GM23338 (cell line): Measurements from ENCODE around the gene TEN1. TPM values are rescaled to one million over a fixed set of nuclear protein-coding genes. Genes with fewer than 3 reads are reported as not detected.

Experiments used
- ATAC-seq: fragments of 200-7000 bp; cut with Tn5 transposase; 3 replicates; pipeline ENCODE4 v1.9.1; 2020
- DNase-seq: peaks from one replicate; pipeline ENCODE4 v3.0.0-alpha.2; 2015; ENCODE audit warnings: low spot score
- H2AFZ ChIP-seq: fragments of 200-600 bp; sonication (generic); 2 replicates; pipeline ENCODE4 v1.8.0; 2016; ENCODE audit warnings: antibody characterized with exemption, mild to moderate bottlenecking, moderate library complexity
- H3F3A ChIP-seq: fragments of 200-600 bp; sonication (generic); replicated peaks from 2 replicates; pipeline ENCODE4 v1.8.0; 2017; ENCODE audit warnings: antibody characterized with exemption, mixed run types, low read depth
- H3K27ac ChIP-seq: fragments of 200-600 bp; sonication (generic); 2 replicates; pipeline ENCODE4 v1.6.1; 2016; ENCODE audit warnings: low read depth
- H3K27me3 ChIP-seq: fragments of 200-600 bp; sonication (generic); 2 replicates; pipeline ENCODE4 v1.8.0; 2016; ENCODE audit warnings: mild to moderate bottlenecking, mixed run types, moderate library complexity; ENCODE audit not compliant: insufficient read depth
- H3K36me3 ChIP-seq: fragments of 200-600 bp; sonication (generic); 2 replicates; pipeline ENCODE4 v1.8.0; 2016; ENCODE audit warnings: mild to moderate bottlenecking; ENCODE audit not compliant: insufficient read depth
- H3K4me1 ChIP-seq: fragments of 200-600 bp; sonication (generic); 2 replicates; pipeline ENCODE4 v1.8.0; 2016; ENCODE audit warnings: mild to moderate bottlenecking, moderate library complexity; ENCODE audit not compliant: insufficient read depth
- H3K4me2 ChIP-seq: fragments of 200-600 bp; sonication (generic); 2 replicates; pipeline ENCODE4 v1.7.1; 2017; ENCODE audit warnings: mixed run types
- H3K4me3 ChIP-seq: fragments of 200-600 bp; sonication (generic); 2 replicates; pipeline ENCODE4 v1.6.1; 2016; ENCODE audit warnings: mixed run types
- H3K79me2 ChIP-seq: fragments of 200-600 bp; sonication (generic); replicated peaks from 2 replicates; pipeline ENCODE4 v1.8.0; 2017; ENCODE audit warnings: mild to moderate bottlenecking; ENCODE audit not compliant: insufficient read depth
- H3K9me2 ChIP-seq: fragments of 200-600 bp; sonication (generic); 2 replicates; pipeline ENCODE4 v1.8.0; 2017; ENCODE audit not compliant: insufficient read depth
- H4K20me1 ChIP-seq: fragments of 200-600 bp; sonication (generic); replicated peaks from 2 replicates; pipeline ENCODE4 v1.8.0; 2017; ENCODE audit warnings: mild to moderate bottlenecking; ENCODE audit not compliant: insufficient read depth
- H3K27ac Mint-ChIP-seq: 2 replicates; pipeline ENCODE4 v1.8.0; 2020; ENCODE audit warnings: inconsistent platforms, mild to moderate bottlenecking, moderate library complexity, mixed read lengths
- H3K27me3 Mint-ChIP-seq: 3 replicates; pipeline ENCODE4 v1.8.0; 2022; ENCODE audit warnings: low read depth, mild to moderate bottlenecking, moderate library complexity, mixed read lengths, inconsistent platforms; ENCODE audit not compliant: insufficient read depth, poor library complexity
- H3K36me3 Mint-ChIP-seq: 3 replicates; pipeline ENCODE4 v1.8.0; 2021; ENCODE audit warnings: low read depth, mild to moderate bottlenecking, inconsistent platforms, moderate library complexity, mixed read lengths
- H3K4me1 Mint-ChIP-seq: 3 replicates; pipeline ENCODE4 v1.8.0; 2020; ENCODE audit warnings: mild to moderate bottlenecking, inconsistent platforms, mixed read lengths
- H3K4me3 Mint-ChIP-seq: 3 replicates; pipeline ENCODE4 v1.8.0; 2021; ENCODE audit warnings: moderate library complexity, mild to moderate bottlenecking, inconsistent platforms, mixed read lengths
- H3K9me3 Mint-ChIP-seq: 3 replicates; pipeline ENCODE4 v1.8.0; 2020; ENCODE audit warnings: moderate library complexity, mild to moderate bottlenecking, inconsistent platforms, mixed read lengths
- CREB1 ChIP-seq: fragments of 250-450 bp; sonication (Bioruptor Pico); IDR thresholded peaks from 2 replicates; pipeline ENCODE4 v1.5.0; 2020; ENCODE audit warnings: low read depth, mild to moderate bottlenecking, moderate library complexity
- EZH2 ChIP-seq: fragments of 200-600 bp; sonication (generic); IDR thresholded peaks from one replicate; pipeline ENCODE4 v1.8.0; 2017; ENCODE audit warnings: antibody characterized with exemption, mild to moderate bottlenecking, low read depth; ENCODE audit not compliant: unreplicated experiment
- EZH2phosphoT487 ChIP-seq: fragments of 200-600 bp; sonication (generic); IDR thresholded peaks from one replicate; pipeline ENCODE4 v1.8.1; 2018; ENCODE audit warnings: antibody characterized with exemption; ENCODE audit not compliant: unreplicated experiment
- JUNB ChIP-seq: IDR thresholded peaks from one replicate; pipeline ENCODE4 v1.6.1; 2016; ENCODE audit warnings: antibody characterized with exemption; ENCODE audit not compliant: unreplicated experiment
- NANOG ChIP-seq: IDR thresholded peaks from 2 replicates; pipeline ENCODE4 v1.6.1; 2016; ENCODE audit warnings: antibody characterized with exemption, borderline replicate concordance
- POLR2AphosphoS5 ChIP-seq: IDR thresholded peaks from 2 replicates; pipeline ENCODE4 v1.6.1; 2016; ENCODE audit warnings: antibody characterized with exemption, low read depth
- STAT1 ChIP-seq: IDR thresholded peaks from one replicate; pipeline ENCODE4 v1.6.1; 2016; ENCODE audit warnings: antibody characterized with exemption; ENCODE audit not compliant: unreplicated experiment
- ZNF114 ChIP-seq: fragments of 250-450 bp; sonication (Bioruptor Pico); IDR thresholded peaks from 2 replicates; pipeline ENCODE4 v1.5.0; 2020; ENCODE audit warnings: mild to moderate bottlenecking, moderate library complexity
- ZNF331 ChIP-seq: fragments of 250-450 bp; sonication (Bioruptor Pico); IDR thresholded peaks from 2 replicates; pipeline ENCODE4 v1.5.0; 2020; ENCODE audit warnings: low read depth, mild to moderate bottlenecking, moderate library complexity
- polyA plus RNA-seq: library from polyadenylated mRNA; unstranded; fragments of >200 nt; fragmentation: Nextera tagmentation; extraction: Ambion mirVana; gene quantifications from 2 replicates; pipeline ENCODE4 v1.2.1, GENCODE V29; 2016
- total RNA-seq: library from RNA; depleted of rRNA; stranded (reverse); fragments of >200 nt; shearing (Covaris generic); gene quantifications from 2 replicates; pipeline ENCODE4 v1.2.3, GENCODE V29; 2014
- TF ChIP-seq, protein P1 (sequence below), 2 experiments: fragments of 200-600 bp in 1 of 2; sonication (generic) in 1 of 2; conservative IDR thresholded peaks; 2 replicates each; pipeline versions ENCODE4 v1.5.1 to v1.6.1; 2016 to 2017; ENCODE audit warnings: antibody characterized with exemption in 2 of 2, low read depth in 2 of 2, mild to moderate bottlenecking in 2 of 2, moderate library complexity in 1 of 2
- TF ChIP-seq, protein P2 (sequence below): fragments of 250-450 bp; sonication (Bioruptor Pico); IDR thresholded peaks from 2 replicates; pipeline ENCODE4 v1.5.0; 2020; ENCODE audit warnings: mild to moderate bottlenecking, moderate library complexity
- TF ChIP-seq, protein P3 (sequence below): IDR thresholded peaks from 2 replicates; pipeline ENCODE4 v1.6.1; 2016; ENCODE audit warnings: antibody characterized with exemption

TEN1 gene
- total and polyA plus RNA-seq, 2 experiments from 2014 or later, result 11.3 to 14.1 TPM

DNA sequence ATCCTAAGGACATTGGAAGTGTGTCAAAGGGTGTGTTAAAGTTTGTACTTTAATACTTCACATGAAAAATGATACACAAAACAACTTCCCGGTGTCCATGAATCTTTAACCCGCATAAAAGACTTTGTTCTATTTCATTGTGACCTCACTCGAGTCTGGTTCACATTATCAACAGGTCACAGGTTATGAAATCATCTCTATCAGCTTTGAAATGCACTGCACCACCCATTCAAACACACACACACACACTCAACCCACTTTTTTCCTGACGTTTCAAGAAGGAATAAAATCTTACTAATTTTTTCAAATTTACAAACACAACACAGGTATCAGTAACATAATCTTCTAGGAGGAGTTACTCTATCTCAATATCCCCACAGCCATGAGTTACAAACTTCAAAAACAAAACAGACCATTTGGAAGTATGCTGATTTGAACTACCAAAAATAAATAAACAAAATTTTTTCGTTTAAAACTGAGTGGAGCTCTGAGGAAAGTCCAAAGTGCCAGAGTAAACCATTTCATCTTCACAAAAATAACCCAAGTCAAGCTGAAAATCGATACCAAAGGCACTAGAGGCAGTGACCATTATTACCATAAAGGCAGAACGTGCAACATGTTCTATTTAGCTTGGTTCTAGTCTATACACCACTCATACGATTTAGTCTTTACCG is 2.7 kb upstream of the TEN1 start (continued):
- TF ChIP-seq, protein P1, sequence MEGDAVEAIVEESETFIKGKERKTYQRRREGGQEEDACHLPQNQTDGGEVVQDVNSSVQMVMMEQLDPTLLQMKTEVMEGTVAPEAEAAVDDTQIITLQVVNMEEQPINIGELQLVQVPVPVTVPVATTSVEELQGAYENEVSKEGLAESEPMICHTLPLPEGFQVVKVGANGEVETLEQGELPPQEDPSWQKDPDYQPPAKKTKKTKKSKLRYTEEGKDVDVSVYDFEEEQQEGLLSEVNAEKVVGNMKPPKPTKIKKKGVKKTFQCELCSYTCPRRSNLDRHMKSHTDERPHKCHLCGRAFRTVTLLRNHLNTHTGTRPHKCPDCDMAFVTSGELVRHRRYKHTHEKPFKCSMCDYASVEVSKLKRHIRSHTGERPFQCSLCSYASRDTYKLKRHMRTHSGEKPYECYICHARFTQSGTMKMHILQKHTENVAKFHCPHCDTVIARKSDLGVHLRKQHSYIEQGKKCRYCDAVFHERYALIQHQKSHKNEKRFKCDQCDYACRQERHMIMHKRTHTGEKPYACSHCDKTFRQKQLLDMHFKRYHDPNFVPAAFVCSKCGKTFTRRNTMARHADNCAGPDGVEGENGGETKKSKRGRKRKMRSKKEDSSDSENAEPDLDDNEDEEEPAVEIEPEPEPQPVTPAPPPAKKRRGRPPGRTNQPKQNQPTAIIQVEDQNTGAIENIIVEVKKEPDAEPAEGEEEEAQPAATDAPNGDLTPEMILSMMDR (conservative IDR thresholded peaks at IDR 0.05; ENCODE audit: low read depth in 2 of 2), result no peak
- TF ChIP-seq EZH2 (no peak), ZNF331 (CRISPR knock-in tag) (no peak), EZH2phosphoT487 (no peak), POLR2AphosphoS5 (no peak)

DNA sequence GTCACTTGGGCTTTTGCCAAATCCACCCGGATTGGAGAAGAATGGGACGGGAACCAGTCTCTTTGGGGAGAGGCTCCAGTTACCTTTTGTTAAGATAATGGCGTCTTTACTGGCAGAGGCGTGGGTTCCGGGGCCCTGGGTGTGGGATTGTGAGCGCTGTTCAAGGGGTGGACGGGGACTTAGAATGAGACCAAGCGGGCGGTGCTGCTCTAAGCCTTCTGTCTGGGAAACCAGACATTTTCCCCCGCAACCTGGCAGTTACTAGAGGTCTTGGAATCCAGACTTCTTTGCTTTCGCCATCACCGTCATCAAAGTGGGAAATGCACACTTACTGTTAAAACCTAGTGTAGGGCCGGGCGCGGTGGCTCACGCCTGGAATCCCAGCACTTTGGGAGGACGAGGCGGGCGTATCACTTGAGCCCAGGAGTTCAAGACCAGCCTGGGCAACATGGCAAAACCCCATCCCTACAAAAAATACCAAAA is 706 bp downstream of the TEN1 start:
- no peaks in the 10 kb centered on the region for H3K27me3 ChIP-seq
- no peak overlapping the region for H2AFZ ChIP-seq
- Mint-ChIP-seq H3K4me3 (peak overlapping the region; percentile 95), H3K9me3 (no peaks in the 10 kb centered on the region), H3K27ac (peak overlapping the region; percentile 99), H3K4me1 (peaks cover 50% of the 10 kb centered on the region), H3K27me3 (peaks cover 24% of the 10 kb centered on the region), H3K36me3 (peaks cover 17% of the 10 kb centered on the region; the same call in 2 of the 3 replicates)
- ATAC-seq (peak; percentile 49), DNase-seq (no peak)
- peak overlapping the region; percentile 81 for H3K4me3 ChIP-seq
- peaks cover 60% of the 10 kb centered on the region for H3K79me2 ChIP-seq
- peaks cover 21% of the 10 kb centered on the region for H3F3A ChIP-seq
- H3K27ac ChIP-seq, result peak overlapping the region; percentile 98
- no peaks in the 10 kb centered on the region for H3K9me2 ChIP-seq
- no peaks in the 10 kb centered on the region for H3K36me3 ChIP-seq
- H3K4me1 ChIP-seq, result peaks cover 43% of the 10 kb centered on the region
- peak overlapping the region; percentile 82 for H3K4me2 ChIP-seq
- H4K20me1 ChIP-seq, result no peaks in the 10 kb centered on the region
- TF ChIP-seq EZH2, result no peak
- no peak for TF ChIP-seq POLR2AphosphoS5
- TF ChIP-seq, protein P1 (conservative IDR thresholded peaks at IDR 0.05; ENCODE audit: low read depth in 2 of 2), result no peak
- TF ChIP-seq, protein P2, sequence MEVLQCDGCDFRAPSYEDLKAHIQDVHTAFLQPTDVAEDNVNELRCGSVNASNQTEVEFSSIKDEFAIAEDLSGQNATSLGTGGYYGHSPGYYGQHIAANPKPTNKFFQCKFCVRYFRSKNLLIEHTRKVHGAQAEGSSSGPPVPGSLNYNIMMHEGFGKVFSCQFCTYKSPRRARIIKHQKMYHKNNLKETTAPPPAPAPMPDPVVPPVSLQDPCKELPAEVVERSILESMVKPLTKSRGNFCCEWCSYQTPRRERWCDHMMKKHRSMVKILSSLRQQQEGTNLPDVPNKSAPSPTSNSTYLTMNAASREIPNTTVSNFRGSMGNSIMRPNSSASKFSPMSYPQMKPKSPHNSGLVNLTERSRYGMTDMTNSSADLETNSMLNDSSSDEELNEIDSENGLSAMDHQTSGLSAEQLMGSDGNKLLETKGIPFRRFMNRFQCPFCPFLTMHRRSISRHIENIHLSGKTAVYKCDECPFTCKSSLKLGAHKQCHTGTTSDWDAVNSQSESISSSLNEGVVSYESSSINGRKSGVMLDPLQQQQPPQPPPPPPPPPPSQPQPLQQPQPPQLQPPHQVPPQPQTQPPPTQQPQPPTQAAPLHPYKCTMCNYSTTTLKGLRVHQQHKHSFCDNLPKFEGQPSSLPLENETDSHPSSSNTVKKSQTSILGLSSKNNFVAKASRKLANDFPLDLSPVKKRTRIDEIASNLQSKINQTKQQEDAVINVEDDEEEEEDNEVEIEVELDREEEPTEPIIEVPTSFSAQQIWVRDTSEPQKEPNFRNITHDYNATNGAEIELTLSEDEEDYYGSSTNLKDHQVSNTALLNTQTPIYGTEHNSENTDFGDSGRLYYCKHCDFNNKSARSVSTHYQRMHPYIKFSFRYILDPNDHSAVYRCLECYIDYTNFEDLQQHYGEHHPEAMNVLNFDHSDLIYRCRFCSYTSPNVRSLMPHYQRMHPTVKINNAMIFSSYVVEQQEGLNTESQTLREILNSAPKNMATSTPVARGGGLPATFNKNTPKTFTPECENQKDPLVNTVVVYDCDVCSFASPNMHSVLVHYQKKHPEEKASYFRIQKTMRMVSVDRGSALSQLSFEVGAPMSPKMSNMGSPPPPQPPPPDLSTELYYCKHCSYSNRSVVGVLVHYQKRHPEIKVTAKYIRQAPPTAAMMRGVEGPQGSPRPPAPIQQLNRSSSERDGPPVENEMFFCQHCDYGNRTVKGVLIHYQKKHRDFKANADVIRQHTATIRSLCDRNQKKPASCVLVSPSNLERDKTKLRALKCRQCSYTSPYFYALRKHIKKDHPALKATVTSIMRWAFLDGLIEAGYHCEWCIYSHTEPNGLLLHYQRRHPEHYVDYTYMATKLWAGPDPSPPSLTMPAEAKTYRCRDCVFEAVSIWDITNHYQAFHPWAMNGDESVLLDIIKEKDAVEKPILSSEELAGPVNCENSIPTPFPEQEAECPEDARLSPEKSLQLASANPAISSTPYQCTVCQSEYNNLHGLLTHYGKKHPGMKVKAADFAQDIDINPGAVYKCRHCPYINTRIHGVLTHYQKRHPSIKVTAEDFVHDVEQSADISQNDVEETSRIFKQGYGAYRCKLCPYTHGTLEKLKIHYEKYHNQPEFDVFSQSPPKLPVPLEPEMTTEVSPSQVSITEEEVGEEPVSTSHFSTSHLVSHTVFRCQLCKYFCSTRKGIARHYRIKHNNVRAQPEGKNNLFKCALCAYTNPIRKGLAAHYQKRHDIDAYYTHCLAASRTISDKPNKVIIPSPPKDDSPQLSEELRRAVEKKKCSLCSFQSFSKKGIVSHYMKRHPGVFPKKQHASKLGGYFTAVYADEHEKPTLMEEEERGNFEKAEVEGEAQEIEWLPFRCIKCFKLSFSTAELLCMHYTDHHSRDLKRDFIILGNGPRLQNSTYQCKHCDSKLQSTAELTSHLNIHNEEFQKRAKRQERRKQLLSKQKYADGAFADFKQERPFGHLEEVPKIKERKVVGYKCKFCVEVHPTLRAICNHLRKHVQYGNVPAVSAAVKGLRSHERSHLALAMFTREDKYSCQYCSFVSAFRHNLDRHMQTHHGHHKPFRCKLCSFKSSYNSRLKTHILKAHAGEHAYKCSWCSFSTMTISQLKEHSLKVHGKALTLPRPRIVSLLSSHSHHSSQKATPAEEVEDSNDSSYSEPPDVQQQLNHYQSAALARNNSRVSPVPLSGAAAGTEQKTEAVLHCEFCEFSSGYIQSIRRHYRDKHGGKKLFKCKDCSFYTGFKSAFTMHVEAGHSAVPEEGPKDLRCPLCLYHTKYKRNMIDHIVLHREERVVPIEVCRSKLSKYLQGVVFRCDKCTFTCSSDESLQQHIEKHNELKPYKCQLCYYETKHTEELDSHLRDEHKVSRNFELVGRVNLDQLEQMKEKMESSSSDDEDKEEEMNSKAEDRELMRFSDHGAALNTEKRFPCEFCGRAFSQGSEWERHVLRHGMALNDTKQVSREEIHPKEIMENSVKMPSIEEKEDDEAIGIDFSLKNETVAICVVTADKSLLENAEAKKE (CRISPR knock-in tag), result no peak
- TF ChIP-seq, protein P3, sequence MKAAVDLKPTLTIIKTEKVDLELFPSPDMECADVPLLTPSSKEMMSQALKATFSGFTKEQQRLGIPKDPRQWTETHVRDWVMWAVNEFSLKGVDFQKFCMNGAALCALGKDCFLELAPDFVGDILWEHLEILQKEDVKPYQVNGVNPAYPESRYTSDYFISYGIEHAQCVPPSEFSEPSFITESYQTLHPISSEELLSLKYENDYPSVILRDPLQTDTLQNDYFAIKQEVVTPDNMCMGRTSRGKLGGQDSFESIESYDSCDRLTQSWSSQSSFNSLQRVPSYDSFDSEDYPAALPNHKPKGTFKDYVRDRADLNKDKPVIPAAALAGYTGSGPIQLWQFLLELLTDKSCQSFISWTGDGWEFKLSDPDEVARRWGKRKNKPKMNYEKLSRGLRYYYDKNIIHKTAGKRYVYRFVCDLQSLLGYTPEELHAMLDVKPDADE, result no peak
- TF ChIP-seq CREB1, result no peak
- no peak for TF ChIP-seq STAT1
- no peak for TF ChIP-seq ZNF331 (CRISPR knock-in tag)
- TF ChIP-seq ZNF114 (CRISPR knock-in tag), result no peak
- TF ChIP-seq EZH2phosphoT487, result no peak
- TF ChIP-seq NANOG, result no peak
- TF ChIP-seq JUNB, result no peak
